ENCODE measurements around the gene RGL1.

Gene RGL1

GRCh38 chr1:183889095-183889494 lies 84.2 kb downstream of the RGL1 start:
- DNase-seq (ENCODE audit: low spot score) = no peak

GRCh38 chr1:183891158-183891856 lies 86.4 kb downstream of the RGL1 start:
- no peak for DNase-seq (ENCODE audit: low spot score)

- DNase-seq (ENCODE audit: low spot score) = no peak
Observed at GRCh38 chr1:183892351-183892793, 87.5 kb downstream of the RGL1 start.

GRCh38 chr1:183893561-183894289 lies 88.8 kb downstream of the RGL1 start:
- no peak for DNase-seq (ENCODE audit: low spot score)

- DNase-seq (ENCODE audit: low spot score) = no peak
Observed at GRCh38 chr1:183894290-183894565, 89.3 kb downstream of the RGL1 start.

- DNase-seq (ENCODE audit: low spot score) = no peak
Observed at GRCh38 chr1:183896466-183897048, 91.6 kb downstream of the RGL1 start.

- no peak for DNase-seq (ENCODE audit: low spot score)
Observed at GRCh38 chr1:183898001-183898396, 93.1 kb downstream of the RGL1 start.

- no peak for DNase-seq (ENCODE audit: low spot score)
Observed at GRCh38 chr1:183898610-183899009, 93.7 kb downstream of the RGL1 start.

GRCh38 chr1:183901748-183902330 lies 96.9 kb downstream of the RGL1 start:
- no peak for DNase-seq (ENCODE audit: low spot score)

- DNase-seq (ENCODE audit: low spot score) = no peak
Observed at GRCh38 chr1:183903101-183903500, 98.2 kb downstream of the RGL1 start.

GRCh38 chr1:183905508-183906113 lies 100.7 kb downstream of the RGL1 start:
- no peak for DNase-seq (ENCODE audit: low spot score)

GRCh38 chr1:183907070-183907469 lies 102.2 kb downstream of the RGL1 start:
- no peak for DNase-seq (ENCODE audit: low spot score)

GRCh38 chr1:183908079-183908478 lies 103.2 kb downstream of the RGL1 start:
- DNase-seq (ENCODE audit: low spot score) = no peak

GRCh38 chr1:183909672-183910071 lies 104.8 kb downstream of the RGL1 start:
- DNase-seq (ENCODE audit: low spot score) = no peak

GRCh38 chr1:183910845-183911244 lies 105.9 kb downstream of the RGL1 start:
- no peak for DNase-seq (ENCODE audit: low spot score)

GRCh38 chr1:183911285-183911684 lies 106.4 kb downstream of the RGL1 start:
- DNase-seq (ENCODE audit: low spot score) = no peak

- DNase-seq (ENCODE audit: low spot score) = no peak
Observed at GRCh38 chr1:183912265-183912886, 107.5 kb downstream of the RGL1 start.

GRCh38 chr1:183913567-183913993 lies 108.7 kb downstream of the RGL1 start:
- DNase-seq (ENCODE audit: low spot score) = no peak

- no peak for DNase-seq (ENCODE audit: low spot score)
Observed at GRCh38 chr1:183914276-183914675, 109.4 kb downstream of the RGL1 start.

GRCh38 chr1:183914891-183915290 lies 110.0 kb downstream of the RGL1 start:
- no peak for DNase-seq (ENCODE audit: low spot score)

- DNase-seq (ENCODE audit: low spot score) = peak; percentile 72
Observed at GRCh38 chr1:183915625-183916510, 110.9 kb downstream of the RGL1 start.
